ENCODE data around the gene ESAM.

The ESAM gene

DNA sequence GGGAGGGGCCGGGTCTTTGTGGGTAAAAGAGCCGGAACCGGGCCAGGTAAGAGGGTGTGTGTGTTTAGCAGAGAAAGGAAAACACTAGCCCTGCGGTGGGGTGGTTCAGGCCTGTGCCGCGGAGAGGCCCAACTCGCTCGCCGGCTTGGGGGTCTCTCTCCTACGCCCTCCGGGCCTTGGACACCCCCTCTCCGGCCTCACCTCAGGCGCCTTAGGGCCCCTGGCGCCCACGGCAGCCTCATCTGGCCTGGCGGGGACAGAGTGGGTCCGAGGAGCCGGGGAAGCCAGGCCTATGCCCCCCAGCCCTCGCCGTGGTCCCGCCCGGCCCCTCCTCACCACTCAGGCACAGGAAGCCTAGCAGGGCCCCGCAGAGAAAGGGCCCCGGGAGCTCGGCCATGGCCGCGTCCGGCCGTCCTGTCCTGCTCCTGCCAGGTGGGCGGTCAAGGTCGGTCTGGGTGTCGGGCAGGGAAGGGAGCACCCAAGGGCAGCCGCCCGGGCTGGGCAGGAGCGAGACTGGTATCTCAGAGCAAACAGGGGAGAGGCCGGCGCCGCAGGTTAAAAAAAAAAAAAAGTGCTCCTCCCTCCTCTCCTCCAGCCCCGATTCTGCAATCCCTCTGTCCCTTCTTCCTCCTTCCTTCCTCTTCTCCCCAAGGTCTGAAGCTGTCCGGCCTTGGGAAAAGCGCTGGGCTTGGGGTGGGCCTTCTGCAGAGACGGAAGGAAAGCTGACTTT lies 10.2 kb downstream of the ESAM start, which contains the start of gene VSIG2:
VSIG2 (minus strand) TSS at position 515 of the 730 bp plus-strand sequence; CDS start at position 397, 118 bp downstream.
- DNase-seq = no peak

DNA sequence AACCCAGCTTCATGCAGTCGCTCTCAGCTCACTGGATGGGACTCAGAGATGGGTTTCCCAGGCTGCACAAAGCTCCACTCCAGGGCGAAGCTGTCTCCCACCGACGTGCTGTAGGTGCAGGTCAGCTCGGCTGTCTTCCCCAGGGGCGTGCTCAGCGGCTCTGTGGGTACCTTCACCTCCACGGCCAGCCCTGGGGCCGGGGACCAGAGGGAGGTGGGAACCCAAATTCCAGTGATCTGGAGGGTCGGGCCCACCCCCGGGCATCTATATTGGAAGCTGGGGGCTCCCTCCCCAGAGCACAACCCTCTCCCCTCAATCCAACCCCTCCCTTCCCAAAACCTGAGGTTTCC lies 10.7 kb downstream of the ESAM start:
- DNase-seq = no peak

DNA sequence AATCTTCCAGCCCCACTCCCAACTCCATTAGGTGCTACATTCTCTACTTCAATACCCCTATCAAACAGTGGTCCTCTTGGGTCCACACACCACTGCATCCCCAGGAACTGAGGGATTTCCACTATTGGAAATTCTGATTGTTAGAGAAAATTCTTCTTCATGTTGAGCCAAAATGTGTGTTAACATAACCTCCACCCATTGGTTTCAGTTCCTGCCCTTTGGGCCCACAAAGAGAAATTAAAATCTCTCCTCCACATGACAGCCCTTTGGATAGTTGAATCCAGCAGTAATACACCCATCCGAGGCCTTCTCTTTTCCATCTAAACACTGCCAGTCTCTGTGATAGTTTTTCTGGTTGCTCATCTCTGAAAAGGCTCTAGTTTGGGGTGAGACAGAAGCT lies 12.2 kb downstream of the ESAM start:
- no peak for DNase-seq

DNA sequence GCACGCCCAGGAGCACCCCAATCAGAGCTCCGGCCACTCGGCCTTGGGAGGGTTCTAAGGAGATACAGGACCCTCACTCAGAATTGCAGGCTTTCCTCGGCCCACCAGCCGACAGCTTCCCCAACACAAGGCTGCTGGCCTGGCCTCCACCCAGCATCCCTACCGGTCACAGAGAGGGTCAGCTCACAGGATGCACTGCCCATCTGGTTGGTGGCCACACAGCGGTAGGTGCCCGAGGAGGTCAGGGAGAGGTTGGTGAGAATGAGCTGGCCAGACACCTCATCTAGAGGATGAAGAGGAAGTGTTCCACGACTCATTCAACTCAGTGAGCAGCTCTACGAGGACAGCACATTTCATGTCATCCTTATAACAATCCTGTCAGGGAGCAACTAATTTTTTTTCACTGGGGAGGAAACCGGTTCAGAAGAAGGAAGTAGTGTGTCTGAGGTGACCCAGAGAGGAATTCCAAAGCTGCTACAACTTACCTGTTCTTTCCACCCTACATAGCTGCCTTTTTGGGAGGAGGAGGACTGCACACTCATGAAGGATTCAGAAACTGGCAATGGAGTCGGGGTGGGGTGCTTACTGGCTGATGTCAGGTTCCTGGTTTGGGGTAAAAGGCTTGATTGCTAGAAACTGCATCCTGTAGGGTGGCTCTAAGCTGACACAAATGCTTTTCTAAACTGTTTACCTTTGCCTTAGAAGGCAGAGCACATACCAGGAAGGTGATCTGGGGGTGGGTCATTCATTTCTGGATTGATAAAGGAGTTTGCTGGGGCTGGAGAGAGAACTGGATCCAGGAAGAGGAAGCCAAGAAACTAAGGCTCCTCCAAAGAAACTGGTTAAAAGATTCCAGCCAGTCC lies 13.4 kb downstream of the ESAM start:
- DNase-seq = no peak

DNA sequence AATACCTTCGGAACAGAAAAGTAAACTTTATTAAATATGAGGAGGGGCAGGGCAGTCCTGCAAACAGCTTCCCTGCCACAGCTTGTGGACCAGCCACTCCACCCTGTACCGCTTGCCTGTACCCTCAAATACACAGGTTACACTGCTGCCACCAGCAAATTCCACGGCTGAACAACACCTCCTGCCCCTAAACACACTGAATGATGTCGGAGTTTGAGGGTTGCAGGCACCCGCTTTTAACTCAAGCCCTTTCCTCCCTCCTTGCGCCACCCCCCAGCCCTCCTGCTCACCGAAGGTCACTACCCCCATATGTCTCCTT lies 14.0 kb downstream of the ESAM start:
- no peak for DNase-seq

DNA sequence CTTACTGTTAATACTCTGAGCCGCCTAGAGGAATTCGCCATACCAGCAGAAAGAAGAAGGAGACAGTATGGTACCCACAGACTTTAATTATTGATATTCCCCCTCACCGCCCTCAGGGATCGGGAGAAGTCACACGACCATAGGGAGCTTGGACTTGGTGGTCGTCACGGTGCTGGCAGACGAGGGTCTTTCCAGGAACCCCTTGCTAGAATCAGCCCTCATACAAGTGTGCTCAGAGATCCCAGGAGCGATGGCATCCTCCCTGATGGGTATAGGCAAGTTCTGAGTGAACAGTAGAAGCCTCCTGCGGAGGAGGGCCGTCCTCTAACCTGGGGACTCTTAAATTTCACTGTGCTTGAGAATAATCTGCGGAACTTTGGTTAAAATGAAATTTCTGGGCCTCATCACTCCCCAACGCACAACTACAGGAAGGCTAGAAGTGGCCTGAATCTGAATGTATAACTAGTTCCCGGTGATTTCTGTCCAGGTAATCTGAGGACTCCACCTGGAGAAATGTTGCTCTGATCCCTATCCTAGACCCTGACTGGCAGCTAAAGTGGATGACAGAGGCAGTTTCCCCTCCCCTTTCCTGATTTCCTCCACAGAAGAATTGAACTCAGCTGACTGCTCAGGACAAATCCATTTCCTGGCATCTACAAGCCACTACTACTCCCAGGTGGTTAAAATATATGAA lies 14.5 kb downstream of the ESAM start:
- no peak for DNase-seq

DNA sequence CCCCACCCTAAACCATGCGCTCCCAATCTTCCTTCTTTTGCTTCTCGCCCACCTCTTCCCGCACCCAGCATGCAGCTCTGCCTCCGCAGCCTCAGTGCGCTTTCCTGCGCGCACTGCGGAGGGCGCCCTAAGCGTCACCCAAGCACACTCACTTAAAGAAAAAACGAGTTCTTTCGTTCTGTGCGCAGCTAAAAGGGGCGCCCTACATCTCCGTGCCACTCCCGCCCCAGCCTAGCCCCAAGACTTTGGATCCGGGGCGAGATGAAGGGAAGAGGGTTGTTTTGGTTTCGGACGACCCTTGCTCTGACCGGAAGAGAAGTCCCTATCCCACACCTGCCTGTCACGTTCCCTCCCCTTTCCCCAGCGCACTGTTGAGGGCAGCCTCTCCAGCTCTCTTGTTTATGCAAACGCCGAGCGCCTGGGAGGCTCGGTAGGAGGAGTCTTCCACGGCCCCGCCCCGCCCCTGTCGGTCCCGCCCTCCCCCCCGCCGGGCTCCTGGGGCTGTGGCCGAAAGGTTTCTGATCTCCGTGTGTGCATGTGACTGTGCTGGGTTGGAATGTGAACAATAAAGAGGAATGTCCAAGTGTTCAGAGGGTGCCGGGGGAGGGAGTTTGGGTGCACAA lies 15.4 kb downstream of the ESAM start:
- no peak for DNase-seq

DNA sequence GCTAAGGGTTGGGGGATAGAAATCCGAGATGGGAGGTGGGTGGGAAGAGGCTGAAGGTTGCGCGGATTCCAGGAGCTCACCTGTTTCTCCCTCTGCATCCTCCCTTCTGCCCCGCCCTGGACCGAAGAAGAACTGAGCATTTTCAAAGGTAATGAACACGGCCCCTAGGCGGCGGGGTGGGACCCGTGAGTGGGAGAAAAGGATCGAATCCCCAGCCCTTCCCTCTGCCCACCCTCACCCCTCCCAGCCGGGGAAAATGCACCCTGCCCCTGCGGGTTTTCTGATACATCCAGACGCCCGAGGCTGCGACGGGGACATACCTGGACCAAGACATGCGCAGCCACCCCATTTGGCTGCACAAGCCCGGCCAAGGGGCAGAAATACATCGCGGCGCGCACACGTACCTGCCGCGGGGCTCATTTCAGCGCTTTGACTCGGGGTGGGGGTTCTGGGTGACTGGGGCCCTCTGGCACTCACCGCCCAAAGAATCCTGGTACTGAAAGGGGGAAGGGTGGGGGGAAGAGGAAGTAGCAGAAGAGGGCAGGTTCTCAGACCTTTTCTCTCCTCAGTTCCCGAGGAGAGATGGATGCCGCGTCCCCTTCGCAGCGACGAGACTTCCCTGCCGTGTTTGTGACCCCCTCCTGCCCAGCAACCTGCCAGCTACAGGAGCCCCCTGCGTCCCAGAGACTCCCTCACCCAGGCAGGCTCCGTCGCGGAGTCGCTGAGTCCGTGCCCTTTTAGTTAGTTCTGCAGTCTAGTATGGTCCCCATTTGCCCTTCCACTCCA lies 16.1 kb downstream of the ESAM start:
- DNase-seq = no peak

DNA sequence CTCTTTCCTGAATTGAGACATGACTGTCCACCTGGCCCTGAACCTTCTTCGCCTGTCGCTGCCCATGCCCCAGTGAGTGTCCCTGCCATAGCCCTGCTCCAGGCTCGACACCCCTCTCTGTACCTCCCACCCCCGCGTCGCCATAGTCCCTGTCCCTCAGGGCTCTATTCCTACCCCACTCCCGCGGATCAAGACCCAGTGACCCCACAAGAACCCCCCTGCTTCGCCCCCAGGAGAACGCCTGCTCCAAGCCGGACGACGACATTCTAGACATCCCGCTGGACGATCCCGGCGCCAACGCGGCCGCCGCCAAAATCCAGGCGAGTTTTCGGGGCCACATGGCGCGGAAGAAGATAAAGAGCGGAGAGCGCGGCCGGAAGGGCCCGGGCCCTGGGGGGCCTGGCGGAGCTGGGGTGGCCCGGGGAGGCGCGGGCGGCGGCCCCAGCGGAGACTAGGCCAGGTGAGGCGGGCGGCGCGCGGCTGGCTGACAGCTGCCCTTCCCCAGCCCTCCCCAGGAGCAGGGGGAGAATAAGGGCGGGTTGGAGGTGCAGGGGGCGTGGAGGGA lies 16.7 kb downstream of the ESAM start:
- no peak for DNase-seq

DNA sequence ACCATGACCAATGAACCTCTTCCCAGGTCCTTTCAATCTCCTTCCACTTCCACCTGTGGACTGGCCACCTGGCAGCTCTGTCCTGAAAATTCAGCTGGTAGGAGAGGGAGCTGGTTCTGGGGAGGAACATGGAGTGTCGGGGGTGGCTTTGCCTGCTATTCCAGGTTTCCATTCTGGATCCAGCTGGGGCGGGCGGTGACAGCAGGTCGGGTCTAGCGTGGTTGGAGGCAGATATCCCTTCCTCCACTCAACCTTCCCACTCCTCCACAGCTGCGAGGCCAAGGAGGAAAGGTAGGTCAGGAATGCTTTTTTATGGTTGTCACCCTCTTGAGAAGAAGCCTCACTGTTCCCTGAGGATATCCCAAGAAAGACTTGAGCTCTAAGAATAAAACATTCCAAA lies 19.0 kb downstream of the ESAM start:
- no peak for DNase-seq

DNA sequence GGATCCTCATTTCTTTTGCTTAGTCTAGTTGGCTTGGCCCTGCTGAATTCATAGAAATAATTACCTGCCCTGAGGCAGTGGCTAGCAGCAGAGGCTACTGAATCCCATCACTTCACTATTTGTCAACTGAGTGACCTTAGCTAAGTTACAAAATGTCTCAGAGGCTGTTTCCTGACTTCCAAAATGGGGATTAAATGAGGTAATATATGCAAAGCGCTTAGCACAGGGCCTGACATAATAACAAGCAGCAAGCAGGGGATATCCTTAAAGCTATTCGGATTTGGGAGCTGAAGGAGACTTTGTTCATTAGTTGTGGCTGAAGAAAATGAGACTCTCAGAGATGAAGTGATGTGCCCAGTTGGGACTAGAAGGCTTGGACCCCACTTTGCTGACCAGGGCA lies 19.5 kb downstream of the ESAM start:
- no peak for DNase-seq

DNA sequence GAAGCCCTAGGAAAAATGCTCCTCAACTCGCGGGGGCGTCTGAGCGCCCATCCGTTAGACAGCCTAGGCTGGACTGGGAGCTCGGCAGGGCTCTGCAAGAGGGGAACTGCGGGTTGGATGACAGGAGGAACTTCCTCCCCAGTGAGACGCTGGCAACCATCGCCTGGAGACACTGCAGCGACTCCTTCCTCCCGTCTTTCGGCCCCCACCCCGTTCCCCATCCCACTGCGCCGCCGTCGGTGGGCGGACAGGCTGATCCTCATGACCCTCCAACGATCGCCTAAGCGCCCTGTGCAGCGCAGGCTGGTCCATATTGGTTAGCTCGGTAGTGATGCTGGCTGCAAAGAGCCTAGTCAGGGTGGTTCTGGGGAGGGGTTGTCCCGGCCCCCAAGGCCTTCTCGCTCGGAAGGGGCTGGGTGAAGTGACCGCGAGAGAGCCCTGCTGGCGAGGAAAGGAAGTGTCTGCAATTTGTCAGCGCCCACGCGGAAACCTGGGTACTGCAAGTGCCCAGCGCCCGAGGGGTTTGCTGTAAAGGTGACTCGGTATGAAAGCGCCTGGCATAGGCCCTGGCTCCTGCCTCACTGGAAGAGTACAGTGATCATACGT lies 21.7 kb downstream of the ESAM start:
- peak; percentile 69 for DNase-seq

DNA sequence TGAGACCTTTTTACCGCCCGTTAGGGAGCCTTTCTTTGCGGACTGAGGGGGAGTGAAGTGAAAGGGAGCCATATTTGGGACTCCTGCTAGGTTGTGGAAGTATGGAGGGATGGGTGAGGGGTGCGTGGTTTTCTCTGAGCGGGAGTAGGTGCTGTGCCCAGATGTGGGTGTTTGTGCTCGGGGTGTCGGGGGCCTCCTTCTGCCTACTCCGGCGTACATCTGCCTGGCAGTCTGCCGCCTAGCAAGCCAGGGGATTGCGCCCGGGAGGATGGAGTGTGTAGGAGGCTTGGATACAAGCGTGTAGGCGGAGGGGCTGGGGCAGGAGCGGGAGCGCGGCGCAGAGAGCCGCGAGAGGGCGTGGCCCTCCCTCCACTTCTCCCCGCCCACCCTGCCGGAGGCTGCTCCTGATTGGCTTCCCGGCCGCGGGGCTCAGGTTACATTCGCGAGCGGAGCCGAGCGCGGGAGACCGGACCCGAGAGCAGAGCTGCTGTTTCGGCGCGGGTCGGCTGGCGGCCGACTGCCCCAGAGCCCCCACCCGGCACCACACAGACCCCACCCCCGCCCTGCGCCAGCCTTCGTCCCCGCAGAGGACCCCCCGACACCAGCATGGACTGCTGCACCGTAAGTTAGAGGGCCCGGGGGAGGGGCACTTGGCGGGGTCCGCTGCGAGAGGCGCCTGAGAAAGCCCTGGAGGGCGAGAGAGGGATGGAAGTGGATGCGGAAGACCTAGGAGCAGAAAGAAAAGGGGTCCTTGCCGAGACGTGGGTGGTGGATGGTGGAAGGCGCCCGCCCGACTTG lies 22.4 kb downstream of the ESAM start, which contains the start of gene NRGN:
NRGN (plus strand) TSS at position 464 of the 798 bp plus-strand sequence; CDS start at position 607, 143 bp downstream.
- peak; percentile 87 for DNase-seq

DNA sequence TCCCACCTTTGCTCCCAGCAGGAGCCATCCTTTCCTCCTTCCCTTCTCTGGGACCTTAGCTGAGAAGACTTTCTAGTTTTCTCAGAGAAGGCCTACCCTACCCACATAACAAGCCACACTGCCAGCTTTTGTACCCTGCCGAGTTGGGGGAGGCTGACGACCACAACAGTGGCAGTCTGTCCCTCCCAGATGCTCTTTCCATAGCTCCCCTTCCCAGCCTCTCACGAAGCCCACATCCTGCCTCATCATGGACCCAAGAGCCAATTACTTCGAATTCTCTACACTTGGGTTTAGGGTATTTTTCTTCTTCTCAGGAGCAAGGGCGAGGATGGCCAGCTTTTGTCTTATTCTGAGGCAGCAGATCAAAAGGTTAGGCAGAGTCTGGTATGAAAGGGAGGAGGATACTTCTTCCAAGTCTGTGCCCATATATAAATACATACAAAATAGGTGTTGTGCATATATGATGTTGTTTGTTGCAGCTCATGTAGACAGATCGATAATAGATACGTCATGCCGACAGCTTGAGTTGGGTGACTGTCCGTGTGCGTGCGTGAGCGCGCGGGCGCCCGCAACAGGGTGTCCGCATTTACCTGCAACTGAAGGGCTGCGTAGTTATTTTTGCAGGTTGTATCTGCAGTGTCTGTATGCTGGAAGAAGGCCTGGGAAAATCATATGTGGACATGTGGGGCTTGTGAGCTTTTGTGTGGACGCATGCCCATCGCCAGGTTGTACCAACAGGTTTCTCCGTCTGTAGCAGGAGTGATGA lies 23.2 kb downstream of the ESAM start:
- DNase-seq = no peak

DNA sequence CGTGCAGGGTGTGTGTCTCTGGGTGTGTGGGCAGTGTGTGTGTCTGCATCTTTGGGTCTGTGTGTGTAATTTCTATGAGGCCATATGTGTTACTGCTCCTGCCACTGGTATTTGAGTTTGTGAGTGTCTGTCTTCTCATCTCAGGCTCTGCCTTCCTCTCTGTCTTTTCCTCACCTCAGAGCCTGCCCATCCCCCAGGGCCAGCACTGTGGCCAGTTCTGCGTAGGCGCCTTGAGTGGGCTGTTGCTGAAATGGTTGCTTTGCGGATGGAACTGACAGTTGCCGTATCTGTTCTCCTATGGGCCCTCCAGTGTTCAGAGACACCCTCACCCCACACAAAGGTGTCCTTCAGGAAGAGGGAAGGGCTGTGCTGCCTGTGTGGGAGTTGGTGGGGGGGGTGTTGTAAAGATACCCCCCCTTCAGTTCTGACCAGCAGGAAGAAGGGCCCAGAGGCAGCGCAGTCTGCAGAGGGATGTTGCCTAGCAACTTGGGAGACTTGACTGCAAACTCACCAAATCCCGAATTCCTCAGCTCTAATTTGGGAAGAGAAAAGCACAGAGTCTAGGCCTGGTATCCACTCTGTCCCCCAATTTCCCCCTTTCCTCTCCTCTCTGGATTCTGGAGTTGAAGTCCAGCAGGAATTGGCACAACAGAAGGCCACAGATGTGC lies 24.3 kb downstream of the ESAM start:
- no peak for DNase-seq

DNA sequence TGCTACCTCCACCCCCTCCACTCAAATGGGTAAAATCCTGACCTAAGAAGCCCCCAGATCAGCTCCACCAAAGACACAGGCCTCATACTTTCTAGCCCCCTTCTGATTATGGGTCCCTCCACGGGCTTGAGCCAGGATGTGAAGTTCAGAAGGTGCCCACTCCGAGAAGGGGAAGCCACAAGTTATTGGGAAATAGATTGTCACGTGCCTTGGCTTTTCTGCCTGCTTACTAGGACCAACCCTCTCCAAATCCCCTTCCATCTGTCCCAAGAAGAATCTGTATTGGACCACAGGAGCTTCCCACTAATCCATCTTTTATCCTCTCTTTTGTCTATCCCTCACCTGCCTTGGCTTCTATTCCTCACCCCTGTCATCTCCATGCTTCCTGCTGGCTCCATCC lies 25.4 kb downstream of the ESAM start:
- peak; percentile 28 for DNase-seq

DNA sequence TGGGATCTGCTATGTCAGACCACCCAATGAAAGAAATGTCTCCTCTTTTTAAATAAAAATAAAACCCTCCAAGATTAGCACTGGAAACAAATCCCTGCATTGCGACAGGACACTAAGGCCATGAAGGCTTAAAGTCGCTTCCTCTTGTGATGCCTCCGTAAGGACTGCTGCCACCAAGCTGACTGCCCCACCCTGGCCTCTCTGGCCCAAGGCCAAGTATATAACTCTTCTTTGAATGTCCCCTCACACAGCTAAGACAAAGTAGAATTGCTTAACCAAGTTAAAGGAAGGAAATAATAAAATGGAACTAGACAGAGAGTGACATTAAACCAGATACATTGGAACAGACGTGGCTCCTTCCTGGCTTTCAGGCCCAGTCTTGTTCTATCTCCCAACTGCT lies 29.9 kb downstream of the ESAM start:
- peak; percentile 47 for DNase-seq

DNA sequence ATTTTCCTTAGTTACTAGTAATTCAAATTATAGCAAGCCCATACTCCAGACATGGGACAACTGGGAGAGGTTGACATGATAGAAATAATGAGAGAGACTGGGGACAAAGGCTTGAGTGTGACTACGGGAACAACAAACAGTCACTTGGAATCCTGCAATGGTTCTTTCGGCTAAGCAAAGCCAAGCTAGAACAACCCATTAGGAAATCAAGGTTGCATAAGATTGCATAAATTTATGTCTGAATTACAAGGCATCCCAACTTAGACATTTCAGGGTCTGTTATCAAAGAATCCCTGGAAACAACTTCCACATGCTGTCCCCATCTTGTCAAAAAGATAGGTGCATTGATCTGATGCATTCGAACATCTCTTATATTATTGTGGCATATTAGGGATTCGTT lies 32.5 kb downstream of the ESAM start:
- DNase-seq = no peak

DNA sequence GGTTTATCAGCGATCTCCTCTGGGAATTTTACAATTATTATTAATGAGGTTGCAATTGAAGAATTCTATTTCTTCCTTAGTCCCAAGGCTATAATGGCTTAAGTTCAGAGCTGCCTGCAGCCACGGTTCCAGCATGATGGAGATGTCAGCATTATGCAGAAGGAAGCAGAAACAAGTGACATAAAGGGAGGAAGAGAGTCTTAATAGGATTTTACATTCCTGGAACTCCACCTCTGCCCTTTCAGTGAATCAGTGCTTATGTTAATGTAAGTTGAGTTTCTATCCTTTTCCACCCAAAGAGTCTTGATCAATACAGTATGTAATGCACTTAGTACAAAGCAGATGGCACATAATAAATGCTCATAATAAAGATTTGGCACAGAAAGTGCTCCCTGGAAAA lies 34.0 kb downstream of the ESAM start:
- DNase-seq = no peak
